Neural progenitor cell (in vitro differentiated cells): ENCODE measurements around the gene METTL16.

Experiments used
- CTCF ChIP-seq: fragments of 200-600 bp; sonication (generic); IDR thresholded peaks from 2 replicates; pipeline ENCODE4 v1.5.1; 2017; ENCODE audit warnings: antibody characterized with exemption, mild to moderate bottlenecking
- EZH2 ChIP-seq: fragments of 200-600 bp; sonication (generic); IDR thresholded peaks from 2 replicates; pipeline ENCODE4 v1.6.1; 2017; ENCODE audit warnings: antibody characterized with exemption, mild to moderate bottlenecking, moderate library complexity

GRCh38 chr17:2468270-2468669 lies 43.4 kb downstream of the METTL16 start:
- no peak for TF ChIP-seq CTCF
- TF ChIP-seq EZH2, result no peak
